ENCODE results near the gene THSD7A. TPM values are rescaled to one million over a fixed set of nuclear protein-coding genes. Genes with fewer than 3 reads are reported as not detected.

Gene THSD7A
- total and polyA plus RNA-seq, 9 of the 15 experiments (the other 6 are each of a cell fraction or from before 2014, with no cell fraction given) = 0.01 to 0.02 TPM; not detected in 7

- no peaks in the 10 kb centered on the region for H3K9me3 ChIP-seq (replicated peaks; ENCODE audit: control insufficient read depth, insufficient read depth, low read depth, low read length)
- ChIA-PET CTCF (ENCODE audit: low intra/inter-chr PET ratio) (interaction anchor here (0.6 to 1.2 kb wide), 2 partner anchors 190 to 867 kb away, joined by 4 to 5 read pairs; no protein-coding TSS in a partner anchor), POLR2A (no interaction called here)
- H2AFZ ChIP-seq (ENCODE audit: low read depth, low read length) = no peak overlapping the region
- H3K9ac ChIP-seq (ENCODE audit: insufficient read depth in 1 of 2, low read depth in 2 of 2, low read length in 2 of 2) = no peak overlapping the region
- in situ Hi-C loops (cut with MboI) (no loop called here), intact Hi-C loops (cut with micrococcal nuclease) (loop anchor here (5.0 to 10.0 kb wide), 2 partner anchors 106 to 628 kb away; no protein-coding TSS in a partner anchor)
- FAIRE-seq (no peak), ATAC-seq (no peak), DNase-seq (ENCODE audit: extremely low read depth in 1 of 4, low spot score in 3 of 4) (no peak)
- BruUV-seq (replicated peaks) = no TSS peak
- no peak overlapping the region for H3K4me2 ChIP-seq (ENCODE audit: insufficient read depth, low read length)
- H3K4me3 ChIP-seq = no peak overlapping the region
- H3K79me2 ChIP-seq (ENCODE audit: control insufficient read depth, insufficient read depth, low read length) = no peaks in the 10 kb centered on the region
- no peaks in the 10 kb centered on the region for H3K9me1 ChIP-seq (ENCODE audit: control insufficient read depth, insufficient read depth, low read length)
- no peaks in the 10 kb centered on the region for H4K20me1 ChIP-seq (replicated peaks; ENCODE audit: control insufficient read depth, insufficient read depth, low read length)
- no peaks in the 10 kb centered on the region for H3K36me3 ChIP-seq (ENCODE audit: control insufficient read depth, insufficient read depth, low read length)
- no peak overlapping the region for H3K27ac ChIP-seq (ENCODE audit: extremely low read depth, low read depth, low read length)
- no peaks in the 10 kb centered on the region; a peak in 1 of 5 replicates for H3K4me1 ChIP-seq (replicated peaks in 1 of 2; ENCODE audit: control insufficient read depth in 2 of 2, insufficient read depth in 2 of 2, low read length in 2 of 2)
- no peaks in the 10 kb centered on the region for H3K27me3 ChIP-seq (ENCODE audit: control insufficient read depth in 2 of 2, insufficient read depth in 2 of 2, low read length in 2 of 2)
- no peak for TF ChIP-seq ZC3H4 (CRISPR knock-in tag; IDR thresholded peaks at IDR 0.05; ENCODE audit: borderline replicate concordance)
- TF ChIP-seq ZNF277 (CRISPR knock-in tag; IDR thresholded peaks at IDR 0.05; ENCODE audit: borderline replicate concordance) = no peak
- no peak for TF ChIP-seq ELF4 (CRISPR knock-in tag; IDR thresholded peaks at IDR 0.05)
- no peak for TF ChIP-seq KLF10 (CRISPR knock-in tag; IDR thresholded peaks at IDR 0.05)
- TF ChIP-seq ZNF318 (IDR thresholded peaks at IDR 0.05; ENCODE audit: borderline replicate concordance in 1 of 2, low read depth in 1 of 2) = no peak
- no peak for TF ChIP-seq MLLT1 (IDR thresholded peaks at IDR 0.05)
- TF ChIP-seq ZNF263 (CRISPR knock-in tag; IDR thresholded peaks at IDR 0.05; ENCODE audit: borderline replicate concordance) = no peak
- no peak for TF ChIP-seq ZNF780A (CRISPR knock-in tag; IDR thresholded peaks at IDR 0.05)
These were observed 488.9 kb downstream of the THSD7A start for GRCh38 chr7:11343136-11343535.
